H1 (cell line): ENCODE measurements around the gene ASB16. TPM values are rescaled to one million over a fixed set of nuclear protein-coding genes. Genes with fewer than 3 reads are reported as not detected.

Source experiments
- CTCF ChIA-PET: fragments of 300-600 bp; sonication (Branson Sonifier 250); formaldehyde crosslinking; loops from one replicate; lab custom pipeline; 2021; ENCODE audit not compliant: partially characterized antibody; lab: Charles Lee
- POLR2A ChIA-PET: fragments of 300-600 bp; sonication (Branson Sonifier 250); formaldehyde crosslinking; loops from one replicate; lab custom pipeline; 2021; ENCODE audit warnings: inconsistent platforms; ENCODE audit not compliant: partially characterized antibody; lab: Charles Lee
- DNase-seq, 2 experiments: peaks; one replicate each; pipeline versions ENCODE4 v3.0.0 to v3.0.0-alpha.2; 2010 to 2022; ENCODE audit warnings: low spot score in 2 of 2, low read depth in 1 of 2, mixed read lengths in 1 of 2
- FAIRE-seq: peaks from 2 replicates; lab custom pipeline; 2011; peaks lifted over from hg19 to GRCh38; lab: Jason Lieb, UNC
- H2AFZ ChIP-seq: 2 replicates; pipeline ENCODE4 v1.8.1; 2012; ENCODE audit warnings: low read length, inconsistent platforms
- H2AK5ac ChIP-seq: 2 replicates; pipeline ENCODE4 v1.6.1; 2013; ENCODE audit warnings: low read depth, low read length
- H2BK120ac ChIP-seq: replicated peaks from 2 replicates; pipeline ENCODE3; 2013; ENCODE audit warnings: low read depth, low read length, inconsistent platforms
- H2BK12ac ChIP-seq: 2 replicates; pipeline ENCODE4 v1.6.1; 2013; ENCODE audit warnings: low read depth, low read length
- H2BK15ac ChIP-seq: 2 replicates; pipeline ENCODE4 v1.6.1; 2013; ENCODE audit warnings: low read length
- H2BK20ac ChIP-seq: 2 replicates; pipeline ENCODE4 v1.6.1; 2013; ENCODE audit warnings: low read length
- H2BK5ac ChIP-seq: 2 replicates; pipeline ENCODE4 v1.6.1; 2013; ENCODE audit warnings: low read depth, low read length
- H3K14ac ChIP-seq: 2 replicates; pipeline ENCODE4 v1.6.1; 2013; ENCODE audit warnings: inconsistent platforms; ENCODE audit not compliant: insufficient read length
- H3K18ac ChIP-seq: 2 replicates; pipeline ENCODE4 v1.6.1; 2013; ENCODE audit warnings: low read length; ENCODE audit errors: extremely low read depth
- H3K23ac ChIP-seq: 2 replicates; pipeline ENCODE4 v1.6.1; 2013; ENCODE audit warnings: inconsistent platforms; ENCODE audit not compliant: insufficient read length
- H3K23me2 ChIP-seq: 2 replicates; pipeline ENCODE4 v1.6.1; 2013; ENCODE audit warnings: low read depth, low read length
- H3K27ac ChIP-seq: 2 replicates; pipeline ENCODE4 v1.6.1; 2011; ENCODE audit warnings: low read depth, low read length, inconsistent platforms
- H3K27me3 ChIP-seq, 4 experiments: replicated peaks in 1 of 4; 1 replicate in 1 of 4; 2 replicates in 3 of 4; pipeline versions ENCODE4 v1.6.1 to v1.8.1; 2011 to 2013; ENCODE audit warnings: low read length in 3 of 4, mild to moderate bottlenecking in 3 of 4, inconsistent platforms in 2 of 4, mixed read lengths in 2 of 4, moderate library complexity in 1 of 4; ENCODE audit not compliant: control insufficient read depth in 3 of 4, insufficient read depth in 3 of 4; ENCODE audit errors: extremely low read depth in 1 of 4
- H3K36me3 ChIP-seq, 4 experiments: 2 replicates each; pipeline versions ENCODE4 v1.6.1 to v1.8.1; 2011 to 2013; ENCODE audit warnings: mild to moderate bottlenecking in 4 of 4, low read length in 3 of 4, moderate library complexity in 2 of 4, control low read depth in 1 of 4, inconsistent platforms in 1 of 4; ENCODE audit not compliant: insufficient read depth in 4 of 4, control insufficient read depth in 2 of 4
- H3K4ac ChIP-seq: replicated peaks from 2 replicates; pipeline ENCODE3; 2013; ENCODE audit warnings: low read length, low read depth, mixed read lengths, inconsistent platforms; ENCODE audit not compliant: insufficient read length
- H3K4me1 ChIP-seq, 4 experiments: replicated peaks in 1 of 4; 1 replicate in 1 of 4; 2 replicates in 3 of 4; pipeline versions ENCODE4 v1.6.1 to v1.8.1; 2011 to 2013; ENCODE audit warnings: low read length in 3 of 4, inconsistent platforms in 2 of 4, mixed read lengths in 1 of 4; ENCODE audit not compliant: insufficient read depth in 4 of 4, control insufficient read depth in 3 of 4
- H3K4me2 ChIP-seq, 2 experiments: 2 replicates each; pipeline versions ENCODE4 v1.6.1 to v1.8.1; 2011 to 2013; ENCODE audit warnings: low read depth in 2 of 2, low read length in 2 of 2, control low read depth in 1 of 2, inconsistent platforms in 1 of 2, mild to moderate bottlenecking in 1 of 2; ENCODE audit not compliant: insufficient read depth in 1 of 2
- H3K4me3 ChIP-seq, 4 experiments: fragments of 200-600, 300-600 bp in 1 of 4; sonication (generic), shearing (Covaris generic), sonication (Bioruptor Twin) in 1 of 4; 2 replicates each; pipeline versions ENCODE4 v1.5.1 to v1.8.1; 2011 to 2016; ENCODE audit warnings: low read length in 4 of 4, low read depth in 3 of 4, control low read depth in 2 of 4, inconsistent platforms in 2 of 4, mild to moderate bottlenecking in 2 of 4, mixed read lengths in 1 of 4, moderate library complexity in 1 of 4; ENCODE audit not compliant: insufficient read depth in 2 of 4; ENCODE audit errors: extremely low read depth in 1 of 4
- H3K56ac ChIP-seq: replicated peaks from 2 replicates; pipeline ENCODE3; 2013; ENCODE audit warnings: low read depth, mild to moderate bottlenecking, mixed read lengths, low read length, inconsistent platforms; ENCODE audit not compliant: insufficient read length
- H3K79me1 ChIP-seq: 2 replicates; pipeline ENCODE4 v1.6.1; 2013; ENCODE audit warnings: low read depth, low read length, control low read depth
- H3K79me2 ChIP-seq, 2 experiments: 2 replicates each; pipeline versions ENCODE4 v1.6.1 to v1.8.1; 2012 to 2013; ENCODE audit warnings: low read length in 2 of 2, mild to moderate bottlenecking in 2 of 2, inconsistent platforms in 1 of 2; ENCODE audit not compliant: insufficient read depth in 2 of 2, control insufficient read depth in 1 of 2
- H3K9ac ChIP-seq, 4 experiments: replicated peaks in 1 of 4; 1 replicate in 1 of 4; 2 replicates in 3 of 4; pipeline versions ENCODE4 v1.6.1 to v1.8.1; 2011 to 2013; ENCODE audit warnings: low read depth in 3 of 4, low read length in 3 of 4, control low read depth in 2 of 4, mild to moderate bottlenecking in 2 of 4, moderate library complexity in 2 of 4, inconsistent platforms in 1 of 4; ENCODE audit errors: extremely low read depth in 1 of 4
- H3K9me3 ChIP-seq, 2 experiments: 2 replicates each; pipeline versions ENCODE4 v1.6.1 to v1.8.1; 2012 to 2013; ENCODE audit warnings: mild to moderate bottlenecking in 2 of 2, moderate library complexity in 2 of 2, control low read depth in 1 of 2, inconsistent platforms in 1 of 2, low read depth in 1 of 2, low read length in 1 of 2, mixed read lengths in 1 of 2; ENCODE audit not compliant: insufficient read depth in 2 of 2
- H4K20me1 ChIP-seq, 2 experiments: replicated peaks in 1 of 2; 2 replicates each; pipeline versions ENCODE3 to v1.8.1; 2011 to 2013; ENCODE audit warnings: inconsistent platforms in 2 of 2, low read length in 2 of 2, mild to moderate bottlenecking in 1 of 2; ENCODE audit not compliant: insufficient read depth in 2 of 2, control insufficient read depth in 1 of 2
- H4K5ac ChIP-seq: 2 replicates; pipeline ENCODE4 v1.6.1; 2013; ENCODE audit warnings: low read length, low read depth, mixed read lengths, inconsistent platforms; ENCODE audit not compliant: insufficient read length
- H4K8ac ChIP-seq: 2 replicates; pipeline ENCODE4 v1.8.0; 2013; ENCODE audit warnings: mild to moderate bottlenecking, moderate library complexity, low read length, inconsistent platforms; ENCODE audit not compliant: insufficient read depth; ENCODE audit errors: extremely low read depth
- H4K91ac ChIP-seq: replicated peaks from 2 replicates; pipeline ENCODE3; 2013; ENCODE audit warnings: low read length, mixed read lengths, inconsistent platforms; ENCODE audit not compliant: insufficient read length
- CBX8 ChIP-seq: fragments of 300-800, 300-1000 bp; sonication (generic); IDR thresholded peaks from 2 replicates; pipeline ENCODE4 v1.7.1; 2016; ENCODE audit warnings: low read depth, low read length, borderline replicate concordance
- CTBP2 ChIP-seq: IDR thresholded peaks from 2 replicates; pipeline ENCODE4 v1.7.0; 2011; ENCODE audit warnings: borderline replicate concordance, mild to moderate bottlenecking, moderate library complexity, mixed read lengths, low read length; ENCODE audit not compliant: insufficient read depth, insufficient read length
- KDM5A ChIP-seq: fragments of 200-600 bp; IDR thresholded peaks from 2 replicates; pipeline ENCODE4 v1.7.1; 2012; ENCODE audit warnings: mild to moderate bottlenecking, low read length, inconsistent platforms, mixed read lengths
- MAFK ChIP-seq: IDR thresholded peaks from 2 replicates; pipeline ENCODE4 v1.6.1; 2012; ENCODE audit warnings: low read depth, mild to moderate bottlenecking, improper control_type of control experiment, low read length
- RAD21 ChIP-seq, 2 experiments: IDR thresholded peaks in 1 of 2; conservative IDR thresholded peaks in 1 of 2; 2 replicates each; pipeline ENCODE4 v1.6.1; 2011; ENCODE audit warnings: low read depth in 2 of 2, low read length in 2 of 2, improper control_type of control experiment in 1 of 2, inconsistent platforms in 1 of 2, mild to moderate bottlenecking in 1 of 2, moderate library complexity in 1 of 2
- RBBP5 ChIP-seq: IDR thresholded peaks from 2 replicates; pipeline ENCODE4 v1.7.1; 2012; ENCODE audit warnings: low read depth, mild to moderate bottlenecking, inconsistent platforms, low read length, moderate library complexity, borderline replicate concordance
- SAP30 ChIP-seq: fragments of 300-600 bp; sonication (generic); IDR thresholded peaks from 2 replicates; pipeline ENCODE4 v1.7.1; 2012; ENCODE audit warnings: low read length, moderate library complexity, mild to moderate bottlenecking, inconsistent platforms; ENCODE audit not compliant: insufficient read depth, insufficient replicate concordance
- TBP ChIP-seq: IDR thresholded peaks from 2 replicates; pipeline ENCODE4 v1.6.1; 2011; ENCODE audit warnings: low read depth, low read length, improper control_type of control experiment
- TEAD4 ChIP-seq: IDR thresholded peaks from 2 replicates; pipeline ENCODE4 v1.6.1; 2012; ENCODE audit warnings: low read depth, low read length, inconsistent platforms, mixed read lengths
- YY1 ChIP-seq: IDR thresholded peaks from 2 replicates; pipeline ENCODE4 v1.6.1; 2011; ENCODE audit warnings: low read depth, mild to moderate bottlenecking, low read length
- ZNF274 ChIP-seq: IDR thresholded peaks from 2 replicates; pipeline ENCODE4 v1.7.0; 2012; ENCODE audit warnings: low read length, borderline replicate concordance; ENCODE audit errors: extremely low read depth
- WGBS, 2 experiments: shearing (Covaris generic) in 1 of 2; methylation state at CpG; one replicate each; pipeline versions ENCODE4 v1.1.6 to v1.1.7; 2013 to 2015; ENCODE audit warnings: low lambda C conversion rate in 2 of 2, mixed read lengths in 2 of 2, inconsistent platforms in 1 of 2, low coverage in 1 of 2, missing lambda C conversion rate in 1 of 2; ENCODE audit not compliant: insufficient replicate concordance in 2 of 2, insufficient coverage in 1 of 2, insufficient read length in 1 of 2; ENCODE audit errors: extremely low coverage in 1 of 2, missing lambda C conversion rate in 1 of 2; 5-methylcytosine and 5-hydroxymethylcytosine counted together
- polyA plus RNA-seq, 7 experiments: library from polyadenylated mRNA; depleted of rRNA in 3 of 7; stranded (reverse) in 5 of 7; unstranded in 2 of 7; fragments of >200 nt in 5 of 7; fragments of 200-250 nt in 2 of 7; gene quantifications; 1 replicate in 5 of 7; 2 replicates in 1 of 7; 4 replicates in 1 of 7; pipeline versions ENCODE4 v1.2.1 to v1.2.3, GENCODE V29; 2011 to 2013; ENCODE audit warnings: missing spikeins in 2 of 7, mixed read lengths in 2 of 7
- total RNA-seq: library from RNA; stranded (reverse); fragmentation: NEBNext Ultra II Directional; extraction: Animal tissue kit (Norgen Biotek cat#: 25700); gene quantifications from 2 replicates; pipeline ENCODE4 v1.2.1, GENCODE V29; 2021

Gene ASB16
- total and polyA plus RNA-seq, 2 of the 8 experiments (the other 6 are each of a cell fraction or from before 2014, with no cell fraction given), result 0.05 TPM; not detected in 1

GRCh38 chr17:44206825-44207155 is 36.3 kb downstream of the ASB16 start:
- TF ChIP-seq RAD21 (IDR thresholded peaks at IDR 0.05 in 1 of 2, conservative IDR thresholded peaks at IDR 0.05 in 1 of 2; ENCODE audit: low read depth in 2 of 2, low read length in 2 of 2), result no peak
- TF ChIP-seq SAP30, result no peak
- TF ChIP-seq TBP, result no peak
- no peak for TF ChIP-seq TEAD4
- TF ChIP-seq ZNF274, result no peak
- no peak for TF ChIP-seq CBX8
- TF ChIP-seq CTBP2, result no peak
- no peak for TF ChIP-seq RBBP5
- TF ChIP-seq MAFK, result no peak
- no peak for TF ChIP-seq KDM5A
- no peak for TF ChIP-seq YY1
- FAIRE-seq, result no peak
- H3K4ac ChIP-seq, result no peak overlapping the region
- peak overlapping the region; percentile 1; the same call in 1 of the 2 replicates for H4K8ac ChIP-seq
- H2BK15ac ChIP-seq, result no peak overlapping the region
- no peaks in the 10 kb centered on the region for H3K79me2 ChIP-seq
- no peak overlapping the region for H3K56ac ChIP-seq
- H2BK20ac ChIP-seq, result no peak overlapping the region
- H3K4me2 ChIP-seq, result no peak overlapping the region
- H3K18ac ChIP-seq, result no peak overlapping the region
- no peaks in the 10 kb centered on the region for H3K9me3 ChIP-seq
- H2BK12ac ChIP-seq, result no peak overlapping the region
- H4K91ac ChIP-seq, result no peak overlapping the region
- no peaks in the 10 kb centered on the region for H3K27me3 ChIP-seq
- H3K23me2 ChIP-seq, result no peaks in the 10 kb centered on the region
- 94% methylated on average over 5 of the region's 6 CpGs; no CpG with 5 or more reads in 1 of the 2 experiments for WGBS, 2 experiments
- no peak overlapping the region for H2AFZ ChIP-seq
- no peak overlapping the region for H3K4me3 ChIP-seq
- ChIA-PET POLR2A (interaction anchor here (0.8 to 10.4 kb wide), 11 partner anchors 10 to 148 kb away, joined by 3 to 135 read pairs (median 5); partner anchors contain the start of genes GRN and SLC25A39), CTCF (interaction anchor here (0.8 to 12.7 kb wide), 14 partner anchors 9 to 144 kb away, joined by 3 to 158 read pairs (median 5); partner anchors contain the start of genes ASB16, GRN and HDAC5)
- no peaks in the 10 kb centered on the region; the same call in 1 of the 2 replicates for H3K79me1 ChIP-seq
- no peak overlapping the region for H2BK5ac ChIP-seq
- peaks cover 3 to 16% (median 5%) of the 10 kb centered on the region in 4 experiments; a peak in 6 of 7 replicates for H3K4me1 ChIP-seq
- H3K14ac ChIP-seq, result no peak overlapping the region
- no peak overlapping the region for H3K23ac ChIP-seq
- peaks cover 0 to 5% of the 10 kb centered on the region in 2 experiments for H4K20me1 ChIP-seq
- no peak for DNase-seq
- no peak overlapping the region for H2AK5ac ChIP-seq
- peaks cover 24 to 43% (median 32%) of the 10 kb centered on the region in 4 experiments for H3K36me3 ChIP-seq
- no peak overlapping the region for H4K5ac ChIP-seq
- no peak overlapping the region for H3K9ac ChIP-seq
- no peak overlapping the region for H3K27ac ChIP-seq
- no peak overlapping the region for H2BK120ac ChIP-seq
